Measurements from ENCODE around the gene VPS18.

Gene VPS18

GRCh38 chr15:40936709-40937666 lies 42.7 kb downstream of the VPS18 start:
- FAIRE-seq = no peak
- no peak for DNase-seq (ENCODE audit: insufficient read length, low spot score)

DNA sequence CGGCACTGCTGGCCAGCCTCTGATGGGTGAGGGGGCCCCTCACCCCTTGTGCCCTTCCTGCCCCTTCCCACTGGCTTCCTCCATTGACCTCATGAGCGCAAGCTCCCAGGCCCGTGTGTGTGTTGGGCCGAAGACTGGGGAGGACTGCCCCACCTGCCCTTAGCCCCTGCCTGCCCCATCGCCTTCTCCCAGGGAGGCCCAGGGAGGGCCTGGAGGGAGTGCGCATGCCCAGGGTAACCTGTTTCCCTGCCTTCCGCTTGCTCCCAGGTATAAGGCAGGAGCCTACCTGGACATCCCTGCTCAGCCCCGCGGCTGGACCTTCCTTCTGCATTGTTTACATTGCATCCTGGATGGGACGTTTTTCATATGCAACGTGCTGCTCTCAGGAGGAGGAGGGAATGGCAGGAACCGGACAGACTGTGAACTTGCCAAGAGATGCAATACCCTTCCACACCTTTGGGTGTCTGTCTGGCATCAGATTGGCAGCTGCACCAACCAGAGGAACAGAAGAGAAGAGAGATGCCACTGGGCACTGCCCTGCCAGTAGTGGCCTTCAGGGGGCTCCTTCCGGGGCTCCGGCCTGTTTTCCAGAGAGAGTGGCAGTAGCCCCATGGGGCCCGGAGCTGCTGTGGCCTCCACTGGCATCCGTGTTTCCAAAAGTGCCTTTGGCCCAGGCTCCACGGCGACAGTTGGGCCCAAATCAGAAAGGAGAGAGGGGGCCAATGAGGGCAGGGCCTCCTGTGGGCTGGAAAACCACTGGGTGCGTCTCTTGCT lies 43.7 kb downstream of the VPS18 start:
- peak; percentile 88 for DNase-seq (ENCODE audit: insufficient read length, low spot score)
- FAIRE-seq = no peak
- TF ChIP-seq POLR2A (IDR thresholded peaks at IDR 0.05; ENCODE audit: low read depth, low read length) = no peak

More at GRCh38 chr15:40936709-40937666, 42.7 kb downstream of the VPS18 start:
- no peak for TF ChIP-seq POLR2A (IDR thresholded peaks at IDR 0.05; ENCODE audit: low read depth, low read length)

DNA sequence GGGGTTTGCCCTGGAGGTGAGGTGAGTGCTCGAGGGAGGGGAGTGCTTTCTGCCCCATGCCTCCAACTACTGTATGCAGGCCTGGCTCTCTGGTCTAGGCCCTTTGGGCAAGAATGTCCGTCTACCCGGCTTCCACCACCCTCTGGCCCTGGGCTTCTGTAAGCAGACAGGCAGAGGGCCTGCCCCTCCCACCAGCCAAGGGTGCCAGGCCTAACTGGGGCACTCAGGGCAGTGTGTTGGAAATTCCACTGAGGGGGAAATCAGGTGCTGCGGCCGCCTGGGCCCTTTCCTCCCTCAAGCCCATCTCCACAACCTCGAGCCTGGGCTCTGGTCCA lies 44.3 kb downstream of the VPS18 start:
- TF ChIP-seq POLR2A (IDR thresholded peaks at IDR 0.05; ENCODE audit: low read depth, low read length) = no peak
- no peak for FAIRE-seq

GRCh38 chr15:40940296-40940801 lies 46.1 kb downstream of the VPS18 start:
- FAIRE-seq (no peak), DNase-seq (ENCODE audit: insufficient read length, low spot score) (no peak)
- no peak for TF ChIP-seq POLR2A (IDR thresholded peaks at IDR 0.05; ENCODE audit: low read depth, low read length)

More for the DNA sequence above, 44.3 kb downstream of the VPS18 start:
- DNase-seq (ENCODE audit: insufficient read length, low spot score) = no peak

DNA sequence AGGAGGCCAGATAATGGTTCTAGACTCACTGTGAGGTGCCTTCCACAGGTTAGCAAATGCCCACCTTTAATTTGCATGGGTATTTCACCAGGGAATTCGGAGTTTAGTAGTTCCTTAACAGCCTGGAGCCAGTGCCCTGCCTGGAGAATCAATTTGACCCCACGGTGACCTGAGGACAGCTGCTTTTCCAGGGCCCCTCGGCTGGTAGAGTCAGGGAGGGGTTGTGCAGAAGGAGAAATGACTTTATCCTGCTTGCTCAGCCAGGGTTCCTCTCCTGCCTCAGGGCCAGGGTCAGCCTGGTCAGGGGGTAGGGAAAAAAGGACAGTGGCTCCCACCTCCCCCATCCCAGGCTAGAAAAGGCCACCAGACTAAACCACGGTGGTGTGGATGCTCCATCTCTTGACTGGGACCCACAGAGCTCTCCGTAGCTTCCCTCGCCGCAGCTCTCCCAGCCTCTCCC lies 46.8 kb downstream of the VPS18 start:
- no peak for FAIRE-seq
- no peak for TF ChIP-seq POLR2A (IDR thresholded peaks at IDR 0.05; ENCODE audit: low read depth, low read length)
- no peak for DNase-seq (ENCODE audit: insufficient read length, low spot score)

GRCh38 chr15:40941528-40942336 lies 47.5 kb downstream of the VPS18 start:
- TF ChIP-seq POLR2A (IDR thresholded peaks at IDR 0.05; ENCODE audit: low read depth, low read length) = peak; percentile 32; the same call in 1 of the 2 replicates
- FAIRE-seq (no peak), DNase-seq (ENCODE audit: insufficient read length, low spot score) (peak; percentile 90)

GRCh38 chr15:40942337-40942854 lies 48.1 kb downstream of the VPS18 start:
- no peak for TF ChIP-seq POLR2A (IDR thresholded peaks at IDR 0.05; ENCODE audit: low read depth, low read length)
- DNase-seq (ENCODE audit: insufficient read length, low spot score) (no peak), FAIRE-seq (no peak)

GRCh38 chr15:40942878-40943277 lies 48.6 kb downstream of the VPS18 start:
- DNase-seq (ENCODE audit: insufficient read length, low spot score) = no peak
- no peak for TF ChIP-seq POLR2A (IDR thresholded peaks at IDR 0.05; ENCODE audit: low read depth, low read length)
- FAIRE-seq = no peak

DNA sequence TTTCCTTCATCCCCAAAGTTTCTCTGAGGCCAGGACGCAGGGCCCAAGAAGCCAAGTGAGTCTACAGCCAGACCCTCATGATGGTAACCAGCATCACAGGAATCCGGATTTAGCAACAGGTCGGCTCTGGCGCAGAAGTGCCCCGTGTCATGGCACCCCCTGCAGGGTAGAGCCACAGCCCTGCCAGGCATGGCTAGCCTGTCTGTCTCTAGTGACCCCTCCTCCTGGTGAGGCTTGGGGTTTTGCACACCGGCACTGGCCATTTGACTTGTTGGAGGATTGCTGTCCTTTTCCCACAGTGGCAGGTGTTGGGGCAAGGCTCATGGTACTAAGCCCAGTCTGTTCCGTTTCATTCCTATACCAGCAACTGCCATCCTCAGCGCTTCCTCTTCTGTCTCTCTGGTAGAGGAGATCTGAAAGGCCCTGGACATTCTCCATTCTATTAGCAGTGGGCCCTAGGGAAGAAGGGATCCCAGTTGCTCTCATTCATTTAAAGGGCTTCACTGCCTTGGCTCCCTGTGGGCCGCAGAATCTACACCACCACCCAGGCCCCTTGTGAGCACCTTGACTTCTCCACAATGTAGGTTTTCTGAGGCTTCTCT lies 49.6 kb downstream of the VPS18 start:
- TF ChIP-seq POLR2A (IDR thresholded peaks at IDR 0.05; ENCODE audit: low read depth, low read length) = no peak
- DNase-seq (ENCODE audit: insufficient read length, low spot score) (no peak), FAIRE-seq (no peak)

DNA sequence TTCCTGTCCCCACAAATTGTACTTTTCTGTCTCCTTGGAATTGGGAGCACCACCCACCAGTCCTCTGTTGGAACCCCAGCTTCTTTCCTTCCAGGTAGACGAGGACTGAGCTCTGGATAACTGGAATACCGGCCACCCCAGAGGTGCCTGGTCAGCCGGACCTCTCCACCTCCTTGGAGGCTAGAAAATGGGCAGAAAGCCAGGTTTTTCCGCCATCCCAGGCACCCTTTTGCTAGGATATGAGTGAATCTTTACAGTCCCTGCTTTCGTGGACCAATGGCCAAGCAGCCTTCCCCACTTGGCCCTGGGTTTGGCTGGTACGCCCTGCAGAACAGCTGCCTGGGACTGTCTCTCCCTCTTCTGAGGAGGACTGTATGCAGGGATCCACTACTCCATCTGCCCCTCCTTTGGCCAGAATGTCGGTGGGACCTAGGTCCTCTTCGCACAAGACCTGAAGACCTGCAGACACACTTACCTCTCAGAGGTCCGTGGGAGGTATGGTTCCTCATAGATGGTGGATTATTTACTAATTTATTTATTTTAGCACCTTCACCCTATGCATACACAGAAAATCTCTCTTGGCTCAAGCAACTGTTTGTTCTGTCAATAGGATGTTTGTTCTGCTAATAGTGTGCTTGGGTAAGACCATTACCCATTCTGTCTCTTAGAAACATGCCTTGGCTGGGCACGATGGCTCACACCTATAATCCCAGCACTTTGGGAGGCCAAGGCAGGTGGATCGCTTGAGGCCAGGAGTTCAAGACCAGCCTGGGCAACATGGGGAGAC lies 50.5 kb downstream of the VPS18 start:
- TF ChIP-seq POLR2A (IDR thresholded peaks at IDR 0.05; ENCODE audit: low read depth, low read length) = no peak
- DNase-seq (ENCODE audit: insufficient read length, low spot score) (no peak), FAIRE-seq (no peak)

GRCh38 chr15:40948706-40949473 lies 54.6 kb downstream of the VPS18 start:
- DNase-seq (ENCODE audit: insufficient read length, low spot score) (no peak), FAIRE-seq (no peak)
- no peak for TF ChIP-seq POLR2A (IDR thresholded peaks at IDR 0.05; ENCODE audit: low read depth, low read length)

Data from H54 (cell line).